Erythroblast (primary cell): ENCODE results near the gene ZNF772.

Source experiments
- GATA1 ChIP-seq: IDR thresholded peaks from 2 replicates; pipeline ENCODE4 v1.6.1; 2011; ENCODE audit warnings: low read depth, mild to moderate bottlenecking, control low read depth, low read length, moderate library complexity
- POLR2A ChIP-seq: IDR thresholded peaks from 2 replicates; pipeline ENCODE4 v1.6.1; 2011; ENCODE audit warnings: mild to moderate bottlenecking, low read length

DNA sequence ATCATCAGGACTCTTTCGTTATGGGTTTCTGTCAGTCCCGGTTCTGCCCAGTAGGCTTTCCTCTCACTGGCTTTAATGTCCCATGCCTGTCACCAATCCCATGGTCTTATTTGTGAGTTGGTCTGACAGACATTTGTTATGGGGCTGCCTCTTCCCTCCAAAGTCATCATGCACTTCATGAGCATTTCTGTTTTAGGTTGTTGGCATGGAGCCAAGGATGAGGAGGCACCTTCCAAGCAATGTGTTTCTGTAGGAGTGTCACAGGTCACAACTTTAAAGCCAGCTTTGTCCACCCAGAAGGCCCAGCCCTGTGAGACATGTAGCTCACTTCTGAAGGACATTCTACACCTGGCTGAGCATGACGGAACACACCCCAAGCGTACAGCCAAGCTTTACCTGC is 57.9 kb downstream of the ZNF772 start:
- TF ChIP-seq POLR2A: no peak
- no peak for TF ChIP-seq GATA1
